H9 (cell line): ENCODE data around the gene CHAF1A. TPM values are rescaled to one million over a fixed set of nuclear protein-coding genes. Genes with fewer than 3 reads are reported as not detected.

Experiments used
- DNase-seq: peaks from one replicate; pipeline ENCODE4 v3.0.0-alpha.2; 2017
- H2AFZ ChIP-seq: one replicate; pipeline ENCODE4 v1.6.1; 2013; ENCODE audit warnings: mild to moderate bottlenecking, low read length, control low read depth, moderate library complexity
- H2AK5ac ChIP-seq: 2 replicates; pipeline ENCODE4 v1.6.1; 2013; ENCODE audit warnings: low read length, control low read depth, mixed read lengths; ENCODE audit not compliant: insufficient read length
- H2BK120ac ChIP-seq: one replicate; pipeline ENCODE4 v1.6.1; 2013; ENCODE audit warnings: low read depth, mild to moderate bottlenecking, low read length, control low read depth, inconsistent platforms; ENCODE audit not compliant: poor library complexity, severe bottlenecking
- H2BK12ac ChIP-seq: 2 replicates; pipeline ENCODE4 v1.6.1; 2013; ENCODE audit warnings: low read length, control low read depth, mixed read lengths, low read depth; ENCODE audit not compliant: insufficient read length
- H2BK15ac ChIP-seq: 2 replicates; pipeline ENCODE4 v1.6.1; 2013; ENCODE audit warnings: low read depth, low read length, control low read depth
- H2BK20ac ChIP-seq: one replicate; pipeline ENCODE4 v1.6.1; 2013; ENCODE audit warnings: low read depth, mild to moderate bottlenecking, low read length, control low read depth, inconsistent platforms; ENCODE audit not compliant: poor library complexity, severe bottlenecking
- H2BK5ac ChIP-seq: 2 replicates; pipeline ENCODE4 v1.6.1; 2013; ENCODE audit warnings: low read length, control low read depth, mixed read lengths; ENCODE audit not compliant: insufficient read length
- H3K14ac ChIP-seq: 2 replicates; pipeline ENCODE4 v1.6.1; 2013; ENCODE audit warnings: low read length, control low read depth; ENCODE audit not compliant: insufficient read depth
- H3K18ac ChIP-seq: 2 replicates; pipeline ENCODE4 v1.6.1; 2013; ENCODE audit warnings: low read depth, mild to moderate bottlenecking, mixed read lengths, low read length, control low read depth; ENCODE audit not compliant: insufficient read length
- H3K23ac ChIP-seq: 2 replicates; pipeline ENCODE4 v1.6.1; 2013; ENCODE audit warnings: low read length, control low read depth, mixed read lengths, low read depth; ENCODE audit not compliant: insufficient read length
- H3K23me2 ChIP-seq: 2 replicates; pipeline ENCODE4 v1.6.1; 2013; ENCODE audit warnings: low read depth, mild to moderate bottlenecking, mixed read lengths, low read length, control low read depth; ENCODE audit not compliant: insufficient read length, poor library complexity, severe bottlenecking
- H3K27ac ChIP-seq: 2 replicates; pipeline ENCODE4 v1.5.1; 2013; ENCODE audit warnings: low read length, control low read depth, mixed read lengths, low read depth; ENCODE audit not compliant: insufficient read length
- H3K27me3 ChIP-seq: 2 replicates; pipeline ENCODE4 v1.6.1; 2013; ENCODE audit warnings: low read length, control low read depth, inconsistent platforms; ENCODE audit not compliant: insufficient read depth
- H3K4ac ChIP-seq: 2 replicates; pipeline ENCODE4 v1.6.1; 2013; ENCODE audit warnings: low read depth, mild to moderate bottlenecking, control low read depth, inconsistent platforms, low read length, moderate library complexity
- H3K4me1 ChIP-seq: 2 replicates; pipeline ENCODE4 v1.6.1; 2013; ENCODE audit warnings: low read length, control low read depth, inconsistent platforms; ENCODE audit not compliant: insufficient read depth
- H3K4me2 ChIP-seq: 2 replicates; pipeline ENCODE4 v1.6.1; 2013; ENCODE audit warnings: low read length, control low read depth, mixed read lengths; ENCODE audit not compliant: insufficient read length, insufficient read depth
- H3K56ac ChIP-seq: 2 replicates; pipeline ENCODE4 v1.6.1; 2013; ENCODE audit warnings: low read depth, mild to moderate bottlenecking, mixed read lengths, low read length, control low read depth; ENCODE audit not compliant: insufficient read length
- H3K79me1 ChIP-seq: 2 replicates; pipeline ENCODE4 v1.6.1; 2013; ENCODE audit warnings: low read depth, mild to moderate bottlenecking, moderate library complexity, low read length, control low read depth, inconsistent platforms; ENCODE audit not compliant: insufficient read depth, poor library complexity, severe bottlenecking
- H3K79me2 ChIP-seq: 2 replicates; pipeline ENCODE4 v1.6.1; 2013; ENCODE audit warnings: low read length, control low read depth, inconsistent platforms; ENCODE audit not compliant: insufficient read depth
- H3K9ac ChIP-seq: 2 replicates; pipeline ENCODE4 v1.6.1; 2013; ENCODE audit warnings: low read length, control low read depth, mixed read lengths; ENCODE audit not compliant: insufficient read length; ENCODE audit errors: extremely low read depth
- H3K9me3 ChIP-seq: one replicate; pipeline ENCODE4 v1.6.1; 2013; ENCODE audit warnings: low read depth, low read length, inconsistent platforms; ENCODE audit not compliant: control insufficient read depth
- H3T11ph ChIP-seq: one replicate; pipeline ENCODE4 v1.6.1; 2013; ENCODE audit warnings: mild to moderate bottlenecking, low read length, control low read depth, inconsistent platforms
- H4K20me1 ChIP-seq: one replicate; pipeline ENCODE4 v1.6.1; 2013; ENCODE audit not compliant: control insufficient read depth, insufficient read length, insufficient read depth
- H4K5ac ChIP-seq: 2 replicates; pipeline ENCODE4 v1.6.1; 2013; ENCODE audit warnings: low read depth, mild to moderate bottlenecking, mixed read lengths, low read length, control low read depth; ENCODE audit not compliant: insufficient read length
- H4K8ac ChIP-seq: replicated peaks from 2 replicates; pipeline ENCODE4 v1.6.1; 2013; ENCODE audit warnings: low read length, control low read depth, mixed read lengths, low read depth; ENCODE audit not compliant: insufficient read length
- H4K91ac ChIP-seq: 2 replicates; pipeline ENCODE4 v1.6.1; 2013; ENCODE audit warnings: low read depth, mild to moderate bottlenecking, moderate library complexity, mixed read lengths, low read length, control low read depth; ENCODE audit not compliant: insufficient read length
- H3K27ac Mint-ChIP-seq, 3 experiments: 2 replicates in 2 of 3; 3 replicates in 1 of 3; pipeline ENCODE4 v1.8.0; 2020 to 2021; ENCODE audit warnings: mixed read lengths in 3 of 3, mild to moderate bottlenecking in 1 of 3, moderate library complexity in 1 of 3
- H3K27me3 Mint-ChIP-seq: 2 replicates; pipeline ENCODE4 v1.8.0; 2021; ENCODE audit warnings: low read depth, mild to moderate bottlenecking, moderate library complexity, mixed read lengths
- H3K36me3 Mint-ChIP-seq, 3 experiments: 2 replicates in 2 of 3; 3 replicates in 1 of 3; pipeline ENCODE4 v1.8.0; 2020 to 2021; ENCODE audit warnings: low read depth in 3 of 3, mixed read lengths in 3 of 3; ENCODE audit not compliant: insufficient read depth in 1 of 3
- H3K4me1 Mint-ChIP-seq, 2 experiments: 2 replicates each; pipeline ENCODE4 v1.8.0; 2020; ENCODE audit warnings: mixed read lengths in 2 of 2
- H3K4me3 Mint-ChIP-seq, 2 experiments: 2 replicates in 1 of 2; 3 replicates in 1 of 2; pipeline ENCODE4 v1.8.0; 2020 to 2021; ENCODE audit warnings: mild to moderate bottlenecking in 2 of 2, mixed read lengths in 2 of 2, moderate library complexity in 1 of 2
- H3K9me3 Mint-ChIP-seq, 2 experiments: 2 replicates in 1 of 2; 3 replicates in 1 of 2; pipeline ENCODE4 v1.8.0; 2020; ENCODE audit warnings: mild to moderate bottlenecking in 2 of 2, mixed read lengths in 2 of 2, moderate library complexity in 1 of 2
- WGBS: extraction: QIAGEN DNeasy Blood & Tissue Kit; methylation state at CpG from one replicate; pipeline ENCODE4 v1.1.7; 2013; ENCODE audit warnings: missing lambda C conversion rate, low lambda C conversion rate, mixed read lengths; ENCODE audit not compliant: insufficient read length; ENCODE audit errors: extremely low coverage; 5-methylcytosine and 5-hydroxymethylcytosine counted together
- total RNA-seq: library from RNA; stranded (reverse); gene quantifications from 2 replicates; pipeline ENCODE4 v1.2.1, GENCODE V29; 2021
- TF ChIP-seq, protein P1 (sequence below): fragments of 200-600 bp; sonication (generic); conservative IDR thresholded peaks from 3 replicates; pipeline ENCODE4 v1.8.0; 2021; ENCODE audit warnings: antibody characterized with exemption, mild to moderate bottlenecking

Gene CHAF1A
- total RNA-seq, 1 experiment from 2014 or later, result 143 TPM

DNA sequence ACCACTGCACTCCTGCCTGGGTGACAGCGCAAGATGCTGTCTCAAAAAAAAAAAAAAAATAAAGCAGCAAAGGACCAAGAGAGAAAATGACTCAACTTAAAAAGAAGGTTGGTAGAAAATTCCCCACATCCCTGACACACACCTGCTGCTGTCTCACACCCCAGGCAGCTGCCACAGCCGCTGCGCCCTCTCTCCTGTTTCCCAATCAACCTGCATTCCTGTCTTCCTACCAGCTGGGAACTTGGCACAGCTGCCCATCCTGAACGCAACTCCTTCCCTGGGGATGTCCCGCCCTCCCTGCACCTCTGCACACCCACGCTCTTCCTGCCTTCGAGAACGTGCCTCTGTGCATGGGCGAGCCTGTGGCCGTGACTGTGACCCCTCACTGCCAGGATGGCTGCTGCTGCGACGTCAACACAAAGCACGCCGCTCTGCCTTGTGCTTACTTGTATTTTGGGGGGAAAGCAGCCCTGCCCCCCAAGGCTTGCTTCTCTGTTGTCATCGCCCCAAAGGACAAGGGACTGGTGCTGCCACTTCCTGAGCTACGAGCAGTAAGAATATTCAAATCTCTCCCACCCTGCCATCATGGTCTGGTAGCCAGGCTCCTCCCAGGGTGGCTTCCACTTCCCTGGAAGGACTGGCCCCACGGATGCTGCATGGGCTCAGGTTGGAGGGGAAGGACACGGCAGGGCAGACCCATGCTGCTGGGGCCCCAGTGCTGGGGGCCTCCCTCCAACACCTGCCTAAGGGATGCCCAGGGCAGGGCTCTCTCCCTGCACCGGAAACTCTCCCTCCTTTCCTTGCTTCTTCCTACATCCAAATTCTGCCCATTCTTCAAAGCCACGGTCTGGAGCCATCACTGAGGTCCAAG lies 22.8 kb upstream of the CHAF1A start:
- Histone ChIP-seq H3K79me2 (peaks cover 5% of the 10 kb centered on the region; the same call in 1 of the 2 replicates), H3K9ac (no peak overlapping the region), H3K27me3 (no peaks in the 10 kb centered on the region), H3K23me2 (no peaks in the 10 kb centered on the region), H2BK15ac (no peak overlapping the region), H3K4me1 (peaks cover 8% of the 10 kb centered on the region; the same call in 1 of the 2 replicates), H2BK5ac (no peak overlapping the region), H3K18ac (no peak overlapping the region), H2BK20ac (no peak overlapping the region), H3K23ac (no peak overlapping the region), H3K14ac (no peak overlapping the region; the same call in 1 of the 2 replicates), H2AFZ (no peak overlapping the region), H3T11ph (no peak overlapping the region), H3K56ac (no peak overlapping the region), H4K5ac (no peak overlapping the region), H3K27ac (no peak overlapping the region), H4K8ac (no peak overlapping the region), H3K9me3 (no peaks in the 10 kb centered on the region), H3K4me2 (no peak overlapping the region), H2BK120ac (no peak overlapping the region), H4K20me1 (peaks cover 5% of the 10 kb centered on the region), H3K79me1 (peaks cover 3% of the 10 kb centered on the region), H2BK12ac (no peak overlapping the region), H3K4ac (no peak overlapping the region), H4K91ac (no peak overlapping the region), H2AK5ac (no peak overlapping the region)
- TF ChIP-seq, protein P1, sequence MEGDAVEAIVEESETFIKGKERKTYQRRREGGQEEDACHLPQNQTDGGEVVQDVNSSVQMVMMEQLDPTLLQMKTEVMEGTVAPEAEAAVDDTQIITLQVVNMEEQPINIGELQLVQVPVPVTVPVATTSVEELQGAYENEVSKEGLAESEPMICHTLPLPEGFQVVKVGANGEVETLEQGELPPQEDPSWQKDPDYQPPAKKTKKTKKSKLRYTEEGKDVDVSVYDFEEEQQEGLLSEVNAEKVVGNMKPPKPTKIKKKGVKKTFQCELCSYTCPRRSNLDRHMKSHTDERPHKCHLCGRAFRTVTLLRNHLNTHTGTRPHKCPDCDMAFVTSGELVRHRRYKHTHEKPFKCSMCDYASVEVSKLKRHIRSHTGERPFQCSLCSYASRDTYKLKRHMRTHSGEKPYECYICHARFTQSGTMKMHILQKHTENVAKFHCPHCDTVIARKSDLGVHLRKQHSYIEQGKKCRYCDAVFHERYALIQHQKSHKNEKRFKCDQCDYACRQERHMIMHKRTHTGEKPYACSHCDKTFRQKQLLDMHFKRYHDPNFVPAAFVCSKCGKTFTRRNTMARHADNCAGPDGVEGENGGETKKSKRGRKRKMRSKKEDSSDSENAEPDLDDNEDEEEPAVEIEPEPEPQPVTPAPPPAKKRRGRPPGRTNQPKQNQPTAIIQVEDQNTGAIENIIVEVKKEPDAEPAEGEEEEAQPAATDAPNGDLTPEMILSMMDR, result no peak
- DNase-seq, result no peak
- Mint-ChIP-seq H3K27me3 (peaks cover 2% of the 10 kb centered on the region; the same call in 1 of the 2 replicates), H3K4me1 (peaks cover 36 to 48% of the 10 kb centered on the region in 2 experiments), H3K4me3 (no peak overlapping the region), H3K27ac (peak overlapping the region; percentile 55 to 69 (median 66); a peak in 3 of 7 replicates), H3K36me3 (no peaks in the 10 kb centered on the region; a peak in 1 of 7 replicates), H3K9me3 (no peaks in the 10 kb centered on the region)
- WGBS, result no CpG with 5 or more reads among the region's 20 CpGs
